ENCODE measurements around the gene KRT16. TPM values are rescaled to one million over a fixed set of nuclear protein-coding genes. Genes with fewer than 3 reads are reported as not detected.
"Not testable (repeated sequence)": the region's sequence is repeated elsewhere in the genome, so short reads cannot be mapped to it uniquely, and the experiment has no call there.

KRT16 gene
- total RNA-seq (not detected in 2 replicates), polyA plus RNA-seq (not detected in 2 replicates), polyA minus RNA-seq (not detected in 2 replicates)
- total RNA-seq (2013), result not detected

DNA sequence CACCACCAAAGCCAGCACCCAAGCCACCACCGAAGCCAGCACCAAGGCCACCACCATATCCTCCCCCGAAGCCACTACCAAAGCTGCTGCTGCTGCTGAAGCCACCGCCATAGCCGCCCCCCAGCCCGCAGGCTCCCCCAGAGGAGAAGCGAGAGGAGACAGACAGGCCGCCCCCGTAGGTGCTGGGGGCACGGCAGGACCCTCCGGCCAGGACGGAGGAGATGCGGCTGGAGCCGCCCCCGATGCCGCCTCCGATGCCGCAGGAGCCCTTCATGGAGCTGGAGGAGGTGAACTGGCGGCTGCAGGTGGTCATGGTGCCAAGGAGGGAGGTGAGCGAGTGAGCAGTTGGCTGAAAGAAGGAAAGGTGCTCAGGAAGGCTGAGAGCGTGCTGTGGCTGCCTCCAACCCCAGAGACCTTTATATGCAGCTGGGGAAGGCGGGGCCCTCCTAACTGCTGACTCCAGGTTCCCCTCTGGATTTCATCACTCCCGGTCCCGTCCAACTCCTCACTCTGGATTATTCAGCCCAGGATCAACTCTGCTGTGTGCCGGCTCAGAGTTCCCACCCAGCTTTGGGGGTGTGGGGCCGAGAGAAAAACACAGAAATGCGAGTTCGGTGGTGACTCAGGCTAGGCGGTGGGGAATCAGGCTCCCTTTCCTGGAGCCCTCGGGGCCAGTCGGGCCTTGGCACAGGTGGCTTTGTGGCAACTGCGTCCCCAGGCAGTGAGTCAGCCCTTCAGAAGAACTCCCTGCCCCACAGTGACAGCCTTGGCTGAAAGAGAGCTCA is at the start of gene KRT16:
Gene KRT16 (minus strand): TSS at position 392 of the 785 bp plus-strand sequence. CDS start 79 bp downstream, at position 313.
- POLR2A ChIA-PET; H3K36me3 ChIP-seq (replicated peaks in 1 of 2; ENCODE audit: control extremely low read depth in 1 of 2, control insufficient read depth in 1 of 2, extremely low read depth in 1 of 2, insufficient read depth in 2 of 2, low read length in 1 of 2); H3K27me3 ChIP-seq (replicated peaks in 1 of 4; ENCODE audit: control extremely low read depth in 1 of 4, control insufficient read depth in 3 of 4, insufficient read depth in 4 of 4, low read length in 3 of 4); H3K4me1 ChIP-seq (ENCODE audit: control insufficient read depth in 2 of 2, insufficient read depth in 2 of 2, low read length in 2 of 2); intact Hi-C loops (cut with micrococcal nuclease); H3K9me3 Mint-ChIP-seq (ENCODE audit: insufficient read depth); H3K4me2 ChIP-seq (replicated peaks; ENCODE audit: low read depth, low read length, poor library complexity, severe bottlenecking); H3K9ac ChIP-seq (ENCODE audit: low read length); ATAC-seq (ENCODE audit: low read depth); H3K4me1 Mint-ChIP-seq; H2AFZ ChIP-seq (ENCODE audit: insufficient read depth, low read depth, low read length, poor library complexity, severe bottlenecking); H3K4me3 ChIP-seq (ENCODE audit: control extremely low read depth in 1 of 5, extremely low read depth in 1 of 5, insufficient read depth in 1 of 5, low read depth in 2 of 5, low read length in 4 of 5); CTCF ChIA-PET; H3K27ac Mint-ChIP-seq; H3K79me2 ChIP-seq (ENCODE audit: control insufficient read depth, insufficient read depth, low read length); H4K20me1 ChIP-seq (ENCODE audit: control insufficient read depth, insufficient read depth, low read length, poor library complexity, severe bottlenecking); H3K9me3 ChIP-seq (ENCODE audit: control extremely low read depth in 1 of 3, control insufficient read depth in 2 of 3, insufficient read depth in 1 of 3, low read length in 2 of 3); H3K27ac ChIP-seq (ENCODE audit: low read length in 2 of 2); DNase-seq; H3K4me3 Mint-ChIP-seq: not testable (repeated sequence)
- peaks cover 13% of the 10 kb centered on the region for H3K27me3 Mint-ChIP-seq
- WGBS (ENCODE audit: insufficient coverage), result 86% methylated on average over 21 of the region's 31 CpGs

DNA sequence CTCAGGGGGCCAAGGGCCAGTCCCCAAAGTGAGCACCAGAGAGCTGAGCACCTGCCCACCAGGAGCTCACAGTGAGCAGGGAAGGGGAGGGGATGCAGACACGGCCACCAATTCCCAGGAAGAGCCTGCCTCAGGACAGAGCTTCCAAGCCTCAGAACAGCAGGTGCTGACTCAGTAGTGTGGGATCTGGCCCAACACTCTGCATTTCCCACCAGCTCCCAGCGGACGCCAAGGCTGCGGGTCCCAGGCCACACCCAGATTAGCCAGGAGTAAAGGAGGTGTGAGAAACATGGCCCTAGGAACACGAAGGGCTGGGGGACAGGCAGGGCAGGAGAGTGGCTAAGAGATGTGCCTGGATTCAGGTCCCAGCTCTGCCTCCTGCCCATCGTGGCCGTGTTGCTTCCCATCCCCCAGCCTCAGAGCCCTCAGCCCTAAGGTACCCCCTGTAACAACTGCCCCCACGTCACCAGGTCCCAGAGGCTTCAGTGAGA is 47.7 kb upstream of the KRT16 start:
- no peak overlapping the region for H2AFZ ChIP-seq (ENCODE audit: insufficient read depth, low read depth, low read length, poor library complexity, severe bottlenecking)
- WGBS (ENCODE audit: insufficient coverage), result 91% methylated on average over 7 of the region's 8 CpGs
- no peaks in the 10 kb centered on the region for H3K79me2 ChIP-seq (ENCODE audit: control insufficient read depth, insufficient read depth, low read length)
- Mint-ChIP-seq H3K4me3 (no peak overlapping the region), H3K4me1 (peaks cover 10% of the 10 kb centered on the region), H3K9me3 (ENCODE audit: insufficient read depth) (no peaks in the 10 kb centered on the region), H3K27ac (no peak overlapping the region), H3K27me3 (no peaks in the 10 kb centered on the region)
- H3K36me3 ChIP-seq (replicated peaks in 1 of 2; ENCODE audit: control extremely low read depth in 1 of 2, control insufficient read depth in 1 of 2, extremely low read depth in 1 of 2, insufficient read depth in 2 of 2, low read length in 1 of 2), result no peaks in the 10 kb centered on the region
- ChIA-PET CTCF (interaction anchor here (1.6 to 11.3 kb wide), 3 partner anchors 12 to 1043 kb away, joined by 4 to 438 read pairs (median 5); no protein-coding TSS in a partner anchor), POLR2A (no interaction called here)
- H3K9me3 ChIP-seq (ENCODE audit: control extremely low read depth in 1 of 3, control insufficient read depth in 2 of 3, insufficient read depth in 1 of 3, low read length in 2 of 3), result no peaks in the 10 kb centered on the region
- peaks cover 0 to 10% of the 10 kb centered on the region in 2 donors for H3K4me1 ChIP-seq (ENCODE audit: control insufficient read depth in 2 of 2, insufficient read depth in 2 of 2, low read length in 2 of 2)
- no peak overlapping the region for H3K27ac ChIP-seq (ENCODE audit: low read length in 2 of 2)
- H4K20me1 ChIP-seq (ENCODE audit: control insufficient read depth, insufficient read depth, low read length, poor library complexity, severe bottlenecking), result no peaks in the 10 kb centered on the region
- no peak overlapping the region for H3K9ac ChIP-seq (ENCODE audit: low read length)
- H3K4me2 ChIP-seq (replicated peaks; ENCODE audit: low read depth, low read length, poor library complexity, severe bottlenecking), result no peak overlapping the region
- no peaks in the 10 kb centered on the region for H3K27me3 ChIP-seq (replicated peaks in 1 of 4; ENCODE audit: control extremely low read depth in 1 of 4, control insufficient read depth in 3 of 4, insufficient read depth in 4 of 4, low read length in 3 of 4)
- intact Hi-C loops (cut with micrococcal nuclease), result no loop called here
- TF ChIP-seq, protein P1, sequence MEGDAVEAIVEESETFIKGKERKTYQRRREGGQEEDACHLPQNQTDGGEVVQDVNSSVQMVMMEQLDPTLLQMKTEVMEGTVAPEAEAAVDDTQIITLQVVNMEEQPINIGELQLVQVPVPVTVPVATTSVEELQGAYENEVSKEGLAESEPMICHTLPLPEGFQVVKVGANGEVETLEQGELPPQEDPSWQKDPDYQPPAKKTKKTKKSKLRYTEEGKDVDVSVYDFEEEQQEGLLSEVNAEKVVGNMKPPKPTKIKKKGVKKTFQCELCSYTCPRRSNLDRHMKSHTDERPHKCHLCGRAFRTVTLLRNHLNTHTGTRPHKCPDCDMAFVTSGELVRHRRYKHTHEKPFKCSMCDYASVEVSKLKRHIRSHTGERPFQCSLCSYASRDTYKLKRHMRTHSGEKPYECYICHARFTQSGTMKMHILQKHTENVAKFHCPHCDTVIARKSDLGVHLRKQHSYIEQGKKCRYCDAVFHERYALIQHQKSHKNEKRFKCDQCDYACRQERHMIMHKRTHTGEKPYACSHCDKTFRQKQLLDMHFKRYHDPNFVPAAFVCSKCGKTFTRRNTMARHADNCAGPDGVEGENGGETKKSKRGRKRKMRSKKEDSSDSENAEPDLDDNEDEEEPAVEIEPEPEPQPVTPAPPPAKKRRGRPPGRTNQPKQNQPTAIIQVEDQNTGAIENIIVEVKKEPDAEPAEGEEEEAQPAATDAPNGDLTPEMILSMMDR (IDR thresholded peaks at IDR 0.05), result no peak
- TF ChIP-seq EZH2 (IDR thresholded peaks at IDR 0.05; ENCODE audit: borderline replicate concordance, insufficient read depth, low read depth, low read length, poor library complexity, severe bottlenecking), result no peak
- ATAC-seq (ENCODE audit: low read depth) (no peak), DNase-seq (no peak)
- H3K4me3 ChIP-seq (ENCODE audit: control extremely low read depth in 1 of 5, extremely low read depth in 1 of 5, insufficient read depth in 1 of 5, low read depth in 2 of 5, low read length in 4 of 5), result no peak overlapping the region

Data from B cell (primary cell).